ENCODE data around the gene FEV.

DNA sequence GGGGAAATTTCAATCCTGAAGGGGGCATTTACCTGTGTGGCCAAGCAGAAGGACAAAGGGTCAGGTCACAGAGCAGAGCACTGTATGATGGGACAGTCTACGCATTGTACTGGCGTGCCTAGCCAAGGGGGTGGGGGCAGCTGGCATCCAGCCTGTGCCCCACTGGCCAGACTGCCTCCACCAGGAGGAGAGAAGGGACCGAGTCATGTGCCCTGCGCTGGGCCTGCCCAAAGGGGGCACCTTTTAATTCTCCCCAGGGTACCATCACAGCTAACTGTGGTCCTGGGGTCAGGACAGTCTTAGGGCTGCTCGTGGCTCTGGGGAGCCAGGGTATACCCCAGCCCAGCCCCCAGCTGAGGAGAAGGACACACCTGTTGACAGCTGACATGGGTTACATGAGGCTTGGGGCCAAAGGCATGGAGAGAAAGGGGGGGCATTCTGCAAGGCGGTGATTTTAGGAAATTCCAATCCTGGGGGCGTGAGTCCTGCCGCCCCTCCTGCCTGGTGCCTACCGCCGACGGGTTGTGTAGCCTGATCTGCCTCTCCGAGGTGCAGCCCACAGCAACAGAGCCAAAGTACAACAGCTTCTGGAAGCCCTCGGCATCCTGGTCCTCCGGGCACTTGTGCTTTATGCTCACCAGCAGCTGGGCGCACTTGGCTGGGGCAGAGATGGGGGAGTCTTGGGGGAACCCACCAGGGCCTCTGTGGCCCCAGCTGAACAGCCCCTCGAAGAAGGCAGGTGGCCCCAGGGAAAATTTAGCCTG, 45.4 kb upstream of the FEV start:
- TF ChIP-seq PAX5 (IDR thresholded peaks at IDR 0.05; ENCODE audit: insufficient read depth, low read length, severe bottlenecking) (no peak), POLR2A (IDR thresholded peaks at IDR 0.05; ENCODE audit: low read depth, low read length) (no peak), TAF1 (IDR thresholded peaks at IDR 0.05; ENCODE audit: low read depth, low read length) (no peak), POLR2AphosphoS5 (IDR thresholded peaks at IDR 0.05; ENCODE audit: low read depth, low read length) (no peak), SPI1 (IDR thresholded peaks at IDR 0.05; ENCODE audit: low read depth, low read length) (no peak)

Measured in GM12891 (cell line).